ENCODE measurements around the gene PELI2.

Gene PELI2

GRCh38 chr14:56342494-56342942 lies 224.3 kb downstream of the PELI2 start:
- DNase-seq (ENCODE audit: low read depth in 2 of 2) = no peak

DNA sequence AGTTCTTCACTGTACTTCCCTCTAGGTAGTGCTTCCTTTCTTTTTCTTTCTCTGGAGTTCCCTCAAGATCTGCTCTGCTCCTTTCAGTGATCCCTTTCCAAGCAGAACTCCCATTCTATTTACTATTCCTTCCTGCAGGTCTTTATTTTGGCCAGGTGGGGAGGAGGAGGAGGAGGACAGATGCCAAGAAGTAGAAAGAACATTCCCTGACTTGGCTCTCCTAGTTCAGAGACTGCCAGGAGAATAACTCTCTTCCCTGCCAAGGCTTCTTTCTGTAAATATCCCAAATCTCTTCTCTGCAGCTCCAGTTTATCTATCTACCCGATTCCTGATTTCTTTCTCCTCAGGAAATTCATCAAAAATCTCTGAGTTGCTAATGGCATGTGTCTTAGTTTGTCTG lies 231.7 kb downstream of the PELI2 start:
- no peak for DNase-seq (ENCODE audit: low read depth in 2 of 2)

Measured in stimulated activated CD8-positive, alpha-beta memory T cell treated with anti-CD3 and anti-CD28 coated beads, Interleukin-7, amount 100 ng/mL, for 1 hour (primary cell).